Activated CD4-positive, alpha-beta T cell treated with anti-CD3 and anti-CD28 coated beads, Interleukin-2, amount 50 U/mL, for 24 hours (primary cell): ENCODE results near the gene TSHZ2.
"Not testable (repeated sequence)": the region's sequence is repeated elsewhere in the genome, so short reads cannot be mapped to it uniquely, and the experiment has no call there.

Experiments
- DNase-seq, 2 donors: peaks; one replicate each; pipeline ENCODE4 v3.0.0-alpha.2; 2020; ENCODE audit warnings: low read depth in 1 of 2, low spot score in 1 of 2

Gene TSHZ2

GRCh38 chr20:52996130-52996529, 24.0 kb downstream of the TSHZ2 start:
- DNase-seq, result no peak

DNA sequence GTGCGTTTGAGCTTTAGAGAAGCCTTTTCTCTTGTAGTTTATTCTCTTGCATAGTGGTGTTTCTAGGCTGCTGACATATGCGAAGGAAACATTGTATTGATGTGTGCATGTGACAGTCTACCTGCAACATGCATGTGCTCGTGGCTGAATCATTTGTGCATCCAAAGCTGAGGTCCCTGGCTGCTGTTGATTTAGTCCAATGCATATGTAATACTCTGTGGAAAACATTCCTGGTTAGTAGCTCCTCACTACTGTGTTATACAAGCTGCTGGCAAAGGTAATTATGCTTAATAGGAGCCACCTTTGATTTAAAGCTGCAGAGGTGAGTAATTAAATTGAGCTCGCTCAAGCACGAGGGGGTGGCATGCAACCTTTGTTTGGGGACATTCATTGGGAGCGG, 24.5 kb downstream of the TSHZ2 start:
- DNase-seq, result no peak

DNA sequence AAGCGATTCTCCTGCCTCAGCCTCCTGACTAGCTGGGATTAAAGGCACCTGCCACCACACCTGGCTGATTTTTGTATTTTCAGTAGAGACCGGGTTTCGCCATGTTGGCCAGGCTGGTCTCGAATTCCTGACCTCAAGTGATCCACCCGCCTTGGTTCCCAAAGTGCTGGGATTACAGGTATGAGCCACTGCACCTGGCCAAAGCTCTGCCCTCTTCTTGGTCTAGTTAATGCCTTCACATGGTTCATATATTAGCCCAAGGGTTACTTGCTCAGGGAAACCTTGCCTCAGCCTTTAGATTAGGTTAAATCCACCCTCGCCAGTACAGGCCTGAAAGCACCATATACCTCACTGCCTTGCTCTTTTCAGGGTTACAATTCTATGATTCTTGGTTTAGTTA, 26.1 kb downstream of the TSHZ2 start:
- no peak for DNase-seq

GRCh38 chr20:52999040-52999439, 26.9 kb downstream of the TSHZ2 start:
- no peak for DNase-seq

GRCh38 chr20:53001498-53002301, 29.5 kb downstream of the TSHZ2 start:
- no peak for DNase-seq

GRCh38 chr20:53002786-53003185, 30.6 kb downstream of the TSHZ2 start:
- no peak for DNase-seq

- DNase-seq, result no peak
Observed at GRCh38 chr20:53003420-53004154, 31.4 kb downstream of the TSHZ2 start.

DNA sequence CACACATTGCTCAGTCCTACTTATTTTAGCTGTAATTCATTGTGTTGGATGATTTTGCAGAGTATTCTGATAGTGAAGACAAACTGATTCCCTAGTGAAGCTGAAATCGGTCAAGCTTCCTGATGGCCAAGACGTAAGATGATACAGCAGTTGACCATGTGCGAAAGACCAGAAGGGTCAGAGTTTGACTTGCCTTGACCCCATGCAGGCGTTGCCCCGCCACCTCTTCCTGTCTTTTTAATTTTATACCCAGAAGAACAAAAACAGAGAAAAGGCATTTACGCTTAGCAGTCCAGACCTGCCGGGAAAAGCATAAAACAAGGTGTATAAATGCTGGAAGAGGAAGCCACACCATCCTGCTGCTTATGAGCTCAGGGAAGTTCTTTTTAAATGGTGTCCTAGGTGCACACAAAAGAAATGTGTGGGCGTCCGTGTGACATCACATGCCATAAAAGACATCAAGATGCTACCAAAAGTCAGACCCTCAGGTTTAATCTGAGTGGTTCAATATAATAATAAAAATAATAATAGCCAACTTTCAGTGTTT, 32.2 kb downstream of the TSHZ2 start:
- DNase-seq, result no peak

- no peak for DNase-seq
Observed at GRCh38 chr20:53009979-53010735, 38.0 kb downstream of the TSHZ2 start.

GRCh38 chr20:53011640-53012039, 39.5 kb downstream of the TSHZ2 start:
- no peak for DNase-seq

DNA sequence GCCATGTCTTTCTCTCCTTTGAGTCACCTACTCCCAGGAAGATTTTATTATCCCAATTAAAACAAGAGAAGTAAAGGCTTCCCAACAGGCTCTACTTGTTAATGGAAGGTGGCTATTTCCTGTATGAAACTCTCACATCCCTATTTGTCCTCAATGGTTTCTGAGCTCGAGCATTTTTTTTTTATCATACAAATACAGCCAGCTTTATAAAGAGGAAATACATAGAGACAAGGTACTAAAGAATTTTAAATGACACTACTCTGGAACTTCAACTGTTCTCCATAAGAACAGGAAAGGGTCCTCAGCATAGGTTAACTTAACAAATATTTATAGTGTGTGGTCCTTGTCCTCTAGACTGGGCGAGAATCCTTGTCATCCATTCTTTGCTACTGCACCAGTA, 41.0 kb downstream of the TSHZ2 start:
- no peak for DNase-seq

DNA sequence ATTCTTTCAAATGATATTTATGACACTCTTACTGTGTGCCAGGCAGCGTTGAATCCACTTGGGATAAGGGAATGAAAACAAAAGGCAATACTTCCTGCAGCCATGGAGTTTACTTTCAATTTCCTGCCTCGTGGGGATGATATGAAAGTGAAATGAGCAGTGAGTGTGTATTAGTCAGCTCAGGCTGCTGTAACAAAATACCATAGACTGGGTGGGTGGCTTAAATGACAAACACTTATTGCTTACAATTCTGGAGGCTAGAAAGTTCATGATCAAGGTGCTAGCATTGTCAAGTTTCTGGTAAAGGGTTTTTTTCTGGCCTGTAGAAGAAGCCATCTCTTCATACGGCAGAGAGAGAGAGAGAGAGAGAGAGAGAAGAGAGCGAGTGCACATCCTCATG, 41.7 kb downstream of the TSHZ2 start:
- DNase-seq, result no peak

DNA sequence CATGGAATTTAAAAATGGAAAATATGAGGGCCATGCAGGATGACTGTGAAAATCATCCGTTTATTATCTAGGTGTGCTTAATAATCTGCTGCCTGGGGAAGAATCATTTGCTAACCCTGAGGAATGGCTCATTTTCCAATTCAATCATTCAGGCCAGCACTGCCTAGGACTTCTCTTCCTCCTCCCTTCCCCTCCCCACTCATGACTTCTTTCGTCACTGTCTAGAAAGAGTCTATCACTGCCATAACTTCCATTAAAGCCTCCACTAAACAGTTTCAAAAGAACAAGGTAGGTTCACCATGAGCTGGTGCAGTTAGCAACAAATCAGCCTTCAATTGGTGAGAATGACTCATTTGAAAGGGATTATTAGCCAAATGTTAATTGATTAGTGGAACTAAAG, 43.9 kb downstream of the TSHZ2 start:
- DNase-seq, result no peak

GRCh38 chr20:53016534-53017042, 44.4 kb downstream of the TSHZ2 start:
- no peak for DNase-seq

DNA sequence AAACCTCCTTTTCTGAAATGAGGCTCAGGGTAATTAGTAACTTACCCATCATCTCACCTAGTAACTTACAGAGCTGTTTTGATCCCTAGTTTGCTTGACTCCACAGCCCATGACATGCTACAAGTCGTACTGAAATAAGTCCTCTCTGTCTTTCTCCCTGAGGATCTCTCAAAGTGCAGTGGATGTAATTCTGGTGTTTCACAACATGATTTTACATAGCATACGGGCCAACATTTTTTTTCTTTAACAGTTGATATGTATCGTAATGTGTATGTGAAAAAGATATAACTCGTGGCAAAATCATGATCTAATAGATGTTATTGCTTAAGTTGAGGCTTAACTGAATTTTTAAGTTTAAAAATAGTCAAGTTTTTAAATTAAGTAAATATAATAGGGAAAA, 45.0 kb downstream of the TSHZ2 start:
- no peak for DNase-seq

DNA sequence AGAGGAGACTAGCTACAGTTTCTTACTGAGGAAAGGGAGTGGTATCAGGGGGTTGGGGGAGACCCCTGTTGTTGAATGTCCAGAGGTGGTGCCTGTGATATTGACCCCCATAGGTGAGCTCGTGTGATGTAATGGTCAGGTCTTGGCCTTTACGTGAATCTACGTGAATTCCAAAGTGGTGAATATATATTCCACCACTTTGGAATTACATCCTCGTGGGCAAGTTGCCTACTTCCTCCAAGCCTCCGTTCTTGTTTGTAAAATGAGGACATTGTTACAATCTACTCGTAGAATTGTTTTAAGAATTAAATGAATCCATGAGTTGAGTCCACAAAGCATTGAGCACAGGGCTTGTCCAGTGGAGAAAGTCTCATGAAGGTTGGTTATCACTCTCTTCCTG, 47.3 kb downstream of the TSHZ2 start:
- no peak for DNase-seq

DNA sequence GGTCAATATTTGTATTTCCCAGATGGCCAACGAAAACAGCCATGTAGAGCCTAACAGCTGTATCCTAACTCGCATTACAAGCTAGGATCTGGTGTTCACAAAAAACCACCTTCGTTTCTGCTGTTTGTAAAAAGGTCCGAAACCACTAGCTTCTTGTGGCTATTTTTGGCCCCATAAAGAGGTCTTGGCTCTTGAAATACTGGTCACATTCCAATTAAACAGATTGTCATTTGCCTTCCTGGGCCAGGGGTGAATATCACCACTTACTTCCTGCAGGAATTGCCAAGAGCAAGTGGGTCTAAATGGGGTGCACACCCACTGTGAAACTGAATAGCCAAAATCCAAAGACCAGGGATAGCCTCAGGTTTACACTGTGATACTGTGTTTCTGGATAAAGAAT, 48.2 kb downstream of the TSHZ2 start:
- DNase-seq, result no peak

DNA sequence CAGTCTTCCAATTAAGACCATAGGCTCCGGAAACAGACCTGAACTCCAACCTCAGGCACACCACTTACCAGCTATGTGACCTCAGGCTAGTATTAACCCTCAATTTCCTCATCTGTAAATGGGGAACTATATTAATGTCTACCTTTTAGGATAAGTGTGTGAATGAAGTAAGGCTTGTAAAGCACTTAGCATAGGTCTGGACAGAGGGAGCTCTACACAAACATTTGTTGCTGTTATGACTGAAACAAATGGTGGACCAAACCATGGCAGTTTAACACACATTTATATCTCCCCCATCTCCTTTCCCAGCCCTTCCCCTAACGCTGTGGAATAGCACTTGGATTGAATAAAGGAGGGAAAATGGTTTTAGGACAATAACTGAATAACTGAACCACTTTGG, 48.7 kb downstream of the TSHZ2 start:
- no peak for DNase-seq

GRCh38 chr20:53021934-53022333, 49.8 kb downstream of the TSHZ2 start:
- peak in 1 of 2 donors; percentile 44 for DNase-seq

DNA sequence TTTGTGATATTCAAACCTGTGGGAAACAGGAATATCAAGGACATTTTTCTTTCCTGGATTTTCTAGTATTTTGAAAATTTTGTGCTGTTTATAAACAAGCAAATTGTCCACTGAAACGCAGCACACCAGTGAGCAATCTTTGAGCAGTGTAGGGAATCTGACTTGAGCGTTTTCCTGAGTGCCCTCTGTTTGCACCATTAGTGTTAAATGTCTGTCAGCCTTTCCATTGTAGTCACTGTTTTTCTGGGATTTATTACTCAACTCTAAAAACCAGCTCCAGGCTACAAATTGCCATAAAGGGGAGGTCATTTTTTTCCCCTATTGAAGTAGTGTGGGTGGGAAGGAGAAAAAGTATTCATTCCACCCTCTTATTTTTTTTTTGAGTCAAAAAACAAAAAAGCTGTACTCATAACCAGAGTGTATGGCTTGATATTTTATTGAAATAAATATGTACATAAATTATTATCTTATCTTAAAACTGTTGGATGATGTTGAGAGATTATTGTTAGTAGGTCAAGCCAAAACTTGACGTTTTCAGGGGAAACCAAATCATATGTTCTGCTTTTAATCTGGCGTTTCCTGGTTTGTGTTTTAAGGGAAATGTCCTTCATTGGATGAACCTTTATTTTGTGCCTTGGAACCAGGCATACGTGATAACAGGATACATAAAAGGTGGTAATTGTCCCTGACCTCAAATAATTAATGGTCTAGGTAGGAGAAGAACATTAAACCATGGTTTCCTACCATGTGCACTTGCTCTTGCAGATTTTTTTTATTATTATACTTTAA, 51.8 kb downstream of the TSHZ2 start:
- no peak for DNase-seq

DNA sequence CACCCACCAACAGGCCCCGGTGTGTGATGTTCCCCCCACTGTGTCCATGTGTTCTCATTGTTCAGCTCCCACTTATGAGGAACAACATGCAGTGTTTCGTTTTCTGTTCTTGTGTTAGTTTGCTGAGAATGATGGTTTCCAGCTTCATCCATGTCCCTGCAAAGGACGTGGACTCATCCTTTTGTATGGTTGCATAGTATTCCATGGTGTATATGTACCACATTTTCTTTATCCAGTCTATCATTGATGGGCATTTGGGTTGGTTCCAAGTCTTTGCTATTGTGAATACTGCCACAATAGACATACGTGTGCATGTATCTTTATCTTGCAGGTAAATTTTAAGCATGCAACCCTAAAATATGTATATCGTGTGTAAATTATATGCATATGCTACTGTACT, 52.5 kb downstream of the TSHZ2 start:
- not testable (repeated sequence) for DNase-seq
